Measurements from ENCODE around the gene MAD1L1. TPM values are rescaled to one million over a fixed set of nuclear protein-coding genes. Genes with fewer than 3 reads are reported as not detected.

The MAD1L1 gene
- total and polyA plus RNA-seq, 2 of the 13 experiments (the other 11 are each of a cell fraction or from before 2014, with no cell fraction given): 17.4 to 64.7 TPM

GRCh38 chr7:2044883-2045471 lies 187.8 kb downstream of the MAD1L1 start:
- intact Hi-C loops (cut with micrococcal nuclease; ENCODE audit: unreplicated experiment): no loop called here
- DNase-seq (ENCODE audit: low spot score): no peak
- FAIRE-seq: no peak
- Histone ChIP-seq H3K4me3 (replicated peaks in 1 of 3; ENCODE audit: insufficient read depth in 1 of 3, low read depth in 2 of 3, low read length in 3 of 3) (no peak overlapping the region), H3K4me2 (ENCODE audit: low read depth, low read length) (no peak overlapping the region), H3K9me3 (ENCODE audit: low read length) (no peaks in the 10 kb centered on the region), H3K79me2 (ENCODE audit: insufficient read depth, low read length) (no peaks in the 10 kb centered on the region), H3K36me3 (replicated peaks in 1 of 2; ENCODE audit: control insufficient read depth in 1 of 2, insufficient read depth in 2 of 2, low read length in 2 of 2) (peaks cover 4 to 23% of the 10 kb centered on the region in 2 experiments), H3K4me1 (ENCODE audit: insufficient read depth, low read length) (no peaks in the 10 kb centered on the region), H3K27me3 (ENCODE audit: control insufficient read depth in 1 of 2, insufficient read depth in 2 of 2, low read length in 2 of 2) (no peaks in the 10 kb centered on the region), H3K9ac (ENCODE audit: insufficient read depth, low read depth, low read length) (no peak overlapping the region), H3K27ac (ENCODE audit: extremely low read length, insufficient read depth, low read length) (no peak overlapping the region), H4K20me1 (ENCODE audit: insufficient read depth, low read length) (no peaks in the 10 kb centered on the region), H2AFZ (ENCODE audit: low read length) (no peak overlapping the region)
- ChIA-PET CTCF (ENCODE audit: low intra/inter-chr PET ratio, low total read pairs) (no interaction called here), POLR2A (no interaction called here)
- in situ Hi-C loops (cut with HindIII; ENCODE audit: extremely low pct_ligation_motif_present, low pct_unique_long_range_greater_than_20kb): no loop called here
- BruUV-seq (replicated peaks): no TSS peak
- no peak for ATAC-seq
- 97% methylated on average over 7 of the region's 21 CpGs for WGBS (ENCODE audit: low lambda C conversion rate)
- no peak for TF ChIP-seq ZNF616 (CRISPR knock-in tag; IDR thresholded peaks at IDR 0.05; ENCODE audit: low read depth)
- no peak for TF ChIP-seq ZSCAN21 (CRISPR knock-in tag; IDR thresholded peaks at IDR 0.05; ENCODE audit: borderline replicate concordance)
- no peak for TF ChIP-seq NFYB (CRISPR knock-in tag; IDR thresholded peaks at IDR 0.05)
- TF ChIP-seq TRAFD1 (CRISPR knock-in tag; IDR thresholded peaks at IDR 0.05; ENCODE audit: borderline replicate concordance): no peak
- no peak for TF ChIP-seq ISX (CRISPR knock-in tag; conservative IDR thresholded peaks at IDR 0.05)
- no peak for TF ChIP-seq ZSCAN5A (CRISPR knock-in tag; IDR thresholded peaks at IDR 0.05; ENCODE audit: borderline replicate concordance)
- TF ChIP-seq, protein P1, sequence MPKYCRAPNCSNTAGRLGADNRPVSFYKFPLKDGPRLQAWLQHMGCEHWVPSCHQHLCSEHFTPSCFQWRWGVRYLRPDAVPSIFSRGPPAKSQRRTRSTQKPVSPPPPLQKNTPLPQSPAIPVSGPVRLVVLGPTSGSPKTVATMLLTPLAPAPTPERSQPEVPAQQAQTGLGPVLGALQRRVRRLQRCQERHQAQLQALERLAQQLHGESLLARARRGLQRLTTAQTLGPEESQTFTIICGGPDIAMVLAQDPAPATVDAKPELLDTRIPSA (CRISPR knock-in tag; IDR thresholded peaks at IDR 0.05; ENCODE audit: borderline replicate concordance): no peak
- TF ChIP-seq, protein P2, sequence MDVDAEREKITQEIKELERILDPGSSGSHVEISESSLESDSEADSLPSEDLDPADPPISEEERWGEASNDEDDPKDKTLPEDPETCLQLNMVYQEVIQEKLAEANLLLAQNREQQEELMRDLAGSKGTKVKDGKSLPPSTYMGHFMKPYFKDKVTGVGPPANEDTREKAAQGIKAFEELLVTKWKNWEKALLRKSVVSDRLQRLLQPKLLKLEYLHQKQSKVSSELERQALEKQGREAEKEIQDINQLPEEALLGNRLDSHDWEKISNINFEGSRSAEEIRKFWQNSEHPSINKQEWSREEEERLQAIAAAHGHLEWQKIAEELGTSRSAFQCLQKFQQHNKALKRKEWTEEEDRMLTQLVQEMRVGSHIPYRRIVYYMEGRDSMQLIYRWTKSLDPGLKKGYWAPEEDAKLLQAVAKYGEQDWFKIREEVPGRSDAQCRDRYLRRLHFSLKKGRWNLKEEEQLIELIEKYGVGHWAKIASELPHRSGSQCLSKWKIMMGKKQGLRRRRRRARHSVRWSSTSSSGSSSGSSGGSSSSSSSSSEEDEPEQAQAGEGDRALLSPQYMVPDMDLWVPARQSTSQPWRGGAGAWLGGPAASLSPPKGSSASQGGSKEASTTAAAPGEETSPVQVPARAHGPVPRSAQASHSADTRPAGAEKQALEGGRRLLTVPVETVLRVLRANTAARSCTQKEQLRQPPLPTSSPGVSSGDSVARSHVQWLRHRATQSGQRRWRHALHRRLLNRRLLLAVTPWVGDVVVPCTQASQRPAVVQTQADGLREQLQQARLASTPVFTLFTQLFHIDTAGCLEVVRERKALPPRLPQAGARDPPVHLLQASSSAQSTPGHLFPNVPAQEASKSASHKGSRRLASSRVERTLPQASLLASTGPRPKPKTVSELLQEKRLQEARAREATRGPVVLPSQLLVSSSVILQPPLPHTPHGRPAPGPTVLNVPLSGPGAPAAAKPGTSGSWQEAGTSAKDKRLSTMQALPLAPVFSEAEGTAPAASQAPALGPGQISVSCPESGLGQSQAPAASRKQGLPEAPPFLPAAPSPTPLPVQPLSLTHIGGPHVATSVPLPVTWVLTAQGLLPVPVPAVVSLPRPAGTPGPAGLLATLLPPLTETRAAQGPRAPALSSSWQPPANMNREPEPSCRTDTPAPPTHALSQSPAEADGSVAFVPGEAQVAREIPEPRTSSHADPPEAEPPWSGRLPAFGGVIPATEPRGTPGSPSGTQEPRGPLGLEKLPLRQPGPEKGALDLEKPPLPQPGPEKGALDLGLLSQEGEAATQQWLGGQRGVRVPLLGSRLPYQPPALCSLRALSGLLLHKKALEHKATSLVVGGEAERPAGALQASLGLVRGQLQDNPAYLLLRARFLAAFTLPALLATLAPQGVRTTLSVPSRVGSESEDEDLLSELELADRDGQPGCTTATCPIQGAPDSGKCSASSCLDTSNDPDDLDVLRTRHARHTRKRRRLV (CRISPR knock-in tag; IDR thresholded peaks at IDR 0.05): no peak
- TF ChIP-seq MEF2D (CRISPR knock-in tag; IDR thresholded peaks at IDR 0.05): no peak
- TF ChIP-seq, protein P3, sequence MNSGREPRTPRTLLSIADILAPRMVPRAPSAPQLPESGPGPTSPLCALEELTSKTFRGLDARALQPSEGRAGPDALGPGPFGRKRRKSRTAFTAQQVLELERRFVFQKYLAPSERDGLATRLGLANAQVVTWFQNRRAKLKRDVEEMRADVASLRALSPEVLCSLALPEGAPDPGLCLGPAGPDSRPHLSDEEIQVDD (CRISPR knock-in tag; IDR thresholded peaks at IDR 0.05; ENCODE audit: borderline replicate concordance): no peak
- TF ChIP-seq SP1 (IDR thresholded peaks at IDR 0.05): no peak
- no peak for TF ChIP-seq SP1 (CRISPR knock-in tag; IDR thresholded peaks at IDR 0.05)
- no peak for TF ChIP-seq ZNF883 (CRISPR knock-in tag; IDR thresholded peaks at IDR 0.05; ENCODE audit: not compliant biosample characterization)
- TF ChIP-seq NFE2 (CRISPR knock-in tag; IDR thresholded peaks at IDR 0.05): no peak
- TF ChIP-seq SMARCC2 (IDR thresholded peaks at IDR 0.05): no peak

Measured in HepG2 (cell line).